HG03097 (cell line): Measurements from ENCODE around the gene NLRP11.
"Not testable (repeated sequence)": the region's sequence is repeated elsewhere in the genome, so short reads cannot be mapped to it uniquely, and the experiment has no call there.

Source experiments
- ATAC-seq: cut with Tn5 transposase; IDR thresholded peaks from one replicate; pipeline ENCODE4 v1.9.1; 2021; ENCODE audit not compliant: unreplicated experiment, low FRiP score

NLRP11 gene

GRCh38 chr19:55781112-55781511, 50.7 kb downstream of the NLRP11 start:
- no peak for ATAC-seq

DNA sequence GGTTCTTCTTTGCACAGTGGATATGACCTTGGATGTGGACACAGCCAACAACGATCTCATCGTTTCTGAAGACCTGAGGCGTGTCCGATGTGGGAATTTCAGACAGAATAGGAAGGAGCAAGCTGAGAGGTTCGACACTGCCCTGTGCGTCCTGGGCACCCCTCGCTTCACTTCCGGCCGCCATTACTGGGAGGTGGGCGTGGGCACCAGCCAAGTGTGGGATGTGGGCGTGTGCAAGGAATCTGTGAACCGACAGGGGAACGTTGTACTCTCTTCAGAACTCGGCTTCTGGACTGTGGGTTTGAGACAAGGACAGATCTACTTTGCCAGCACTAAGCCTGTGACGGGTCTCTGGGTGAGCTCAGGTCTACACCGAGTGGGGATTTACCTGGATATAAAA, 53.5 kb downstream of the NLRP11 start:
- no peak for ATAC-seq

DNA sequence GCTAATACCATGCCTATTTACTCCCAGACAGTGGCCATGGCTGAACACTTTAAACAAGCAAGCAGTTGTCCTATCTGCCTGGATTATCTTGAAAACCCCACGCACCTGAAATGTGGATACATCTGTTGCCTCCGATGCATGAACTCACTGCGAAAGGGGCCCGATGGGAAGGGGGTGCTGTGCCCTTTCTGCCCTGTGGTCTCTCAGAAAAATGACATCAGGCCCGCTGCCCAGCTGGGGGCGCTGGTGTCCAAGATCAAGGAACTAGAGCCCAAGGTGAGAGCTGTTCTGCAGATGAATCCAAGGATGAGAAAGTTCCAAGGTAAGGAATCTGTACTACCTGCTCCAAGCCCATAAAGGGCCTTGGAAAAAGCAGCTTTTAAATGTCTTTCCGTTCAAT, 54.3 kb downstream of the NLRP11 start:
- ATAC-seq = no peak

GRCh38 chr19:55769632-55770031, 62.2 kb downstream of the NLRP11 start:
- not testable (repeated sequence) for ATAC-seq

- ATAC-seq = not testable (repeated sequence)
Measured at GRCh38 chr19:55768818-55769217, 63.0 kb downstream of the NLRP11 start, which contains the start of gene RFPL4AL1. RFPL4AL1 (plus strand) TSS chr19:55769118; CDS start chr19:55771805, 2,687 bp downstream.

DNA sequence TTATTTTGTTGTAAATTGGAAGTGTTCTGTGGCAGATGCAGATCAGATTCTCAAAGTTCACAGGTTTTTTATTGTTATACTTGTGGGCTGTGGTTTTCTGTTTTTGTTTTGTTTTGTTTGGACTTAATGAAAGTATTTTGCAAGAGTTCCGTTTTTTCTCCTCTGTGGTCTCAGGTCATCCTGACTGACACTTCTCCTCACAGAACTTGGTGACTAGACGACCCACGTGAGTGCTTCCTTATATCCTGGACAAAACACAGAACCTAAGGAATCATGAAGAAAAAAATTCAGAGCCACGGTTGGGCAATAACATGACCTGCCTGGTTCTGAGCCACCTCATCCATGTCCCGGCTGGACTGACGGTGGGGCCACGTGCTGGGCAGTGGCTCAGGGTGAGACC, 65.3 kb downstream of the NLRP11 start:
- no peak for ATAC-seq

DNA sequence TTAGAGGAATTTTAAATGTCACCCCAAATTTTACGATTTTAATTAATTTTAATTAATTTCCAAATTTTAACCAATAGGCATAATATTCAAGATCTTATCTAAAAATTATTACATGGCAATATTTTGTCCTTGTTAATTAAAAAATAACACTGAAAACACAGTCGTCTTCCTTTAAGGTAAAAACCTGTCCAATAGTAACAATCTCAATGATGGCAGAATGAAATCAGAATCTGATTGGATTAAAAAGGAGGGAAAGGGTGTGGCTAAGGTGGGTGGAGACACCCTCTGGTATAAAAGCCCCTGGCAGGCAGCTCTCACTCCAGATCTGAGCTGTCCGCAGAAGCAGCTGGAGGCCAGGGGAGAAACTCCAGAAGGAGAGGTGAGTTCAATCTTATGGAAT, 73.0 kb downstream of the NLRP11 start, which contains the start of gene RFPL4A:
RFPL4A (plus strand) TSS at position 301 of the 400 bp plus-strand sequence. CDS start 2,704 bp downstream, outside the sequence.
- not testable (repeated sequence) for ATAC-seq

DNA sequence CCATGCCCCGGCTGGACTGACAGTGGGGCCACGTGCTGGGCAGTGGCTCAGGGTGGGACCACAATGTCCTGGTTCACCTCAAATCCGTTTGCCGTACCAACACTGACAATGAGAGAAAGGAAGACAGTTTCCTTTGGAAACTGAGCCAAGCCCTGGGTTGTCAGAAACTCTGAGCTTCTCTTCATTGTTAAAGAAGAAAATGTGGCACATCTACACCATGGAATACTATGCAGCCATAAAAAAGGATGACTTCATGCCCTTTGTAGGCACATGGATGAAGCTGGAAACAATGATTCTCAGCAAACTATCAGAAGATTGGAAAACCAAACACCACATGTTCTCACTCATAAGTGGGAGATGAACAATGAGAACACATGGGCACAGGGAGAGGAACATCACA, 75.0 kb downstream of the NLRP11 start:
- not testable (repeated sequence) for ATAC-seq

DNA sequence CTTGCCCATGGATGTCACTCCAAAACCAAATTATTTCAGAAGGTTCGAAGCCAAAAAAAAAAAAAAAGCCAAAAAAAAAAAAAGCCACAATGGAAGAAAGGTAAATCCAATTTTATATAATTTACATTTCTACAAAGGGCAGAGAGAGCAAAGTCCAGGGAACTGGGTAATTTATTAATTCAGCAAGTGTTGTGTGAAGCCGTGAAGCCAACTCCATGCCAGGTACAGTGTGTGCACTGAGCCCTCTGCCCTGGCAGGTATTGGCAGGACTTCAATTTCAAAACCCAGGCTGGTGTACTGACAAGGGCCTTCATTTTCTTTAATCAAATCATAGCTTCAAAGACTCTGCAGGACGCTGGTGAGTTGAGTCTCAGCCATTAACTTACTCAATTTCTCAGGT, 78.4 kb downstream of the NLRP11 start:
- ATAC-seq = no peak

DNA sequence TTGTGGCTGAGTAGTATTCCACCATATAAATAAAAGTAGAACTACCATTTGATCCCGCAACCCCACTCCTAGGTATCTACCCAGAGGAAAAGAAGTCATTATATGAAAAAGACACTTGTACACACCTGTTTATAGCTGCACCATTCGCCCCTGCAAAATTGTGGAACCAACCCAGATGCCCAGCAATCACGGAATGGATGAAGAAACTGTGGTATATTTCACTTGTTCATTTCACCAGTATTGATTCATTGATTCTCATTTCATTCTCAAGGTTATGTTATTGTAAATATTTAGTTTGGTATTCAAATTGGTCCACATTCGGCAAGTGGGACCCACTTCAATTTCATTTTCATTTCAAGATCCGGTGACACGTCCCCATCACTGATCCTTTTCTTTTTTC, 81.1 kb downstream of the NLRP11 start:
- no peak for ATAC-seq

DNA sequence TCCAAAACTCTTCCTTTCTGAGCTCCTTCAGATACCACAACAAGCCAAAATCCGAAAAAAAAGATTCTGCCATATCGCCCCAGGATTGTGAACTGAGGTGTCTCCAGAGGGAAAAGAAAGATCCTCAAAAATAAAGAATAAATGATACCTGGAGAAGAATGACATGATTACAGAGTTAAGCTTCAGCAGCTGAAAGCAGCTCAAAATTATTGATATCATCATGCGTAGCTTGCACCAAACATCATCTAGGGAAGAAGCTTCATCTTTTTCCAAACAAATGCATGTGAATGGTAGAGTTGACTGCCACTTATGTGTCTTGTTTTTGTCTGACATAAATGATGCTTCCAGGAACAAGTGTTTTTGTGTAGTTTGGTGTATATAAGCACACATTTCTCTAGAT, 93.5 kb downstream of the NLRP11 start, which contains the start of gene NLRP9:
NLRP9 (minus strand) TSS at position 101 of the 400 bp plus-strand sequence; CDS start at position 73, 28 bp downstream.
- no peak for ATAC-seq
